Neural crest cell (in vitro differentiated cells): ENCODE measurements around the gene CKB. TPM values are rescaled to one million over a fixed set of nuclear protein-coding genes. Genes with fewer than 3 reads are reported as not detected.
A peak's percentile ranks its signal among the peaks of the same experiment; 100 is the strongest.

ENCODE experiments used
- DNase-seq: peaks from one replicate; pipeline ENCODE4 v3.0.0; 2021; ENCODE audit warnings: low read depth, mixed read lengths, low spot score
- H3K27ac Mint-ChIP-seq: one replicate; pipeline ENCODE4 v1.8.0; 2021; ENCODE audit warnings: mild to moderate bottlenecking, mixed read lengths; ENCODE audit not compliant: unreplicated experiment
- H3K27me3 Mint-ChIP-seq: 2 replicates; pipeline ENCODE4 v1.8.0; 2021; ENCODE audit warnings: low read depth, mild to moderate bottlenecking, mixed read lengths
- H3K36me3 Mint-ChIP-seq: 2 replicates; pipeline ENCODE4 v1.8.0; 2021; ENCODE audit warnings: low read depth, mild to moderate bottlenecking, mixed read lengths
- H3K4me1 Mint-ChIP-seq: 2 replicates; pipeline ENCODE4 v1.8.0; 2021; ENCODE audit warnings: mixed read lengths
- H3K4me3 Mint-ChIP-seq: one replicate; pipeline ENCODE4 v1.8.0; 2021; ENCODE audit warnings: mild to moderate bottlenecking, mixed read lengths
- H3K9me3 Mint-ChIP-seq: 2 replicates; pipeline ENCODE4 v1.8.0; 2021; ENCODE audit warnings: mixed read lengths
- CTCF ChIP-seq: fragments of 200-600 bp; sonication (generic); conservative IDR thresholded peaks from 2 replicates; pipeline ENCODE4 v1.5.0; 2021; ENCODE audit warnings: antibody characterized with exemption, mild to moderate bottlenecking
- total RNA-seq: library from RNA; stranded (reverse); gene quantifications from 2 replicates; pipeline ENCODE4 v1.2.1, GENCODE V29; 2021

Gene CKB
- total RNA-seq, 1 donor from 2014 or later: 996 TPM

- H3K36me3 Mint-ChIP-seq: peaks cover 5% of the 10 kb centered on the region
- no peak for TF ChIP-seq CTCF
- peak overlapping the region; percentile 86 for H3K4me3 Mint-ChIP-seq
- peaks cover 29% of the 10 kb centered on the region for H3K4me1 Mint-ChIP-seq
- peaks cover 17% of the 10 kb centered on the region for H3K27me3 Mint-ChIP-seq
- DNase-seq: no peak
- H3K9me3 Mint-ChIP-seq: no peaks in the 10 kb centered on the region
- no peak overlapping the region for H3K27ac Mint-ChIP-seq
Measured at GRCh38 chr14:103524002-103524935, 1.6 kb upstream of the CKB start.

DNA sequence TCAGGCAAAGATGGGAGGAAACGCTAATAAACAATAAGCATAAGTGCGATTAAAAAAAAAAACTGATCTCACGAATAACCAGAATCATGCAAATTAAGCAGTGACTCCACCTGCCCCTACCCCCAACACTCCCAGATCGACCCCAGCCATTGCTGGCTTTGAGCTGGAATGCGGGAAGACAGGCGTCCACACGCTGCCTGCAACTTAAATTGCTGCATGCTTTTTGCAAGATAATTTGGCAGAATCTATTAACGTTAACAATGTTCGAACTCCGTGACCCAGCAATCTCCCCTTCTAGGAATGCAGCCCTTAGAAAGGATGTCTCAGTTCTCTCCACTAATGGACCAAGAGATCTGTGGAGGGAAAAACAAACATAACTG is 935 bp upstream of the CKB start:
- no peak for TF ChIP-seq CTCF
- H3K4me3 Mint-ChIP-seq: peak overlapping the region; percentile 86
- no peaks in the 10 kb centered on the region for H3K9me3 Mint-ChIP-seq
- no peak overlapping the region for H3K27ac Mint-ChIP-seq
- DNase-seq: no peak
- peaks cover 30% of the 10 kb centered on the region for H3K4me1 Mint-ChIP-seq
- H3K27me3 Mint-ChIP-seq: peaks cover 21% of the 10 kb centered on the region
- H3K36me3 Mint-ChIP-seq: peaks cover 8% of the 10 kb centered on the region

DNA sequence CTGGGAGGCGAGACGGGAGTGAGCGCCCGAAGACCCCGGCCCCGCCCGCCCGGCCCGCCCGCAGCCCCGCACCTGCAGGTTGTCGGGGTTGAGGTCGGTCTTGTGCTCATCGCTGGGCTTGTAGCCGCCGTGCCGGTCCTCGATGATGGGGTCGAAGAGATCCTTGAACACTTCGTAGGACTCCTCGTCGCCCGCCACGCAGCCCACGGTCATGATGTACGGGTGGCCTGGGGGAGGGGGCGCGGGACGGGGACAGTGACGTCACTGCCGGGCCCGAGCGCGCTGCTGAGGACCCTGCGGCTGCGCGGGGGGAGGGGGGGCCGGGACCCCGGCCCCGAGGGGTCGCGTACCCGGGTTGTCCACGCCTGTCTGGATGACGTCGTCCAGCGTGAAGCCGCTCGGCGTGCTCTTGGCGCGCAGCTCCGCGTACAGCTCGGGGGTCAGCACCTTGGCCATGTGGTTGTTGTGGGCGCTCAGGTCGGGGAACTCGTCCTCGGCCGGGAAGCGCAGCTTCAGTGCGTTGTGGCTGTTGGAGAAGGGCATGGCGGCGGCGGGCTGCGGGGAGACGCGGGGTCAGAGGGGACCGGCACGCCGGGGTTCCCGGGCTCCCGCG is 573 bp downstream of the CKB start:
- Mint-ChIP-seq H3K9me3 (no peaks in the 10 kb centered on the region), H3K4me1 (peaks cover 24% of the 10 kb centered on the region), H3K4me3 (peak overlapping the region; percentile 83), H3K27me3 (peaks cover 27% of the 10 kb centered on the region), H3K27ac (no peak overlapping the region), H3K36me3 (peaks cover 8% of the 10 kb centered on the region)
- TF ChIP-seq CTCF: no peak
- DNase-seq: no peak

DNA sequence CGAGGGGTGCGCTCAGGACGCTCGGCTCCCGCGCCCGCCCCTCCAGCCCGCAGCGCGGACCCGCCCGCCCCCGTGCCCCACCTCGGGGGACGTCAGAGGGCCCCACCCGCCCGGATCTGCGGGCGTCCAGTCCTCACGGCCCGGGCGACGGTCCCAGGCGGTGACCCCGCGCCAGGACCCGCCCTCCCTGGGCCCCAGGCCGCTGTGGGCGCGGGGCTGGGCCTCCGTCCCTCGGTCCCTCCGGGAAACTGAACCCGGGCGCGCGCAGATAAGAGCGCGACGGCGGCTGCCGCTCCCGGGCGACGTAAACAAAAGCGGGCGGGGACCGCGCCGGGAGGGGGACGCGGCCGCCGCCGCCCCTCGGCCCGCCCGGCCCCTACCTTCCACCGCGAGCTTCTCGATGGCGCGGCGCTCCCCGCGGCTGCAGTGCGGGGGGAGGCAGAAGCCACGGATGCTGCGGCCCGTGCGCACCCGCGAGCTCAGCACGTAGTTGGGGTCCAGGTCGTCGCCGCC is 1.1 kb downstream of the CKB start:
- DNase-seq: no peak
- H3K9me3 Mint-ChIP-seq: no peaks in the 10 kb centered on the region
- H3K36me3 Mint-ChIP-seq: peaks cover 8% of the 10 kb centered on the region
- H3K27ac Mint-ChIP-seq: no peak overlapping the region
- peaks cover 33% of the 10 kb centered on the region for H3K27me3 Mint-ChIP-seq
- no peak for TF ChIP-seq CTCF
- peaks cover 29% of the 10 kb centered on the region for H3K4me1 Mint-ChIP-seq
- peak overlapping the region; percentile 83 for H3K4me3 Mint-ChIP-seq

DNA sequence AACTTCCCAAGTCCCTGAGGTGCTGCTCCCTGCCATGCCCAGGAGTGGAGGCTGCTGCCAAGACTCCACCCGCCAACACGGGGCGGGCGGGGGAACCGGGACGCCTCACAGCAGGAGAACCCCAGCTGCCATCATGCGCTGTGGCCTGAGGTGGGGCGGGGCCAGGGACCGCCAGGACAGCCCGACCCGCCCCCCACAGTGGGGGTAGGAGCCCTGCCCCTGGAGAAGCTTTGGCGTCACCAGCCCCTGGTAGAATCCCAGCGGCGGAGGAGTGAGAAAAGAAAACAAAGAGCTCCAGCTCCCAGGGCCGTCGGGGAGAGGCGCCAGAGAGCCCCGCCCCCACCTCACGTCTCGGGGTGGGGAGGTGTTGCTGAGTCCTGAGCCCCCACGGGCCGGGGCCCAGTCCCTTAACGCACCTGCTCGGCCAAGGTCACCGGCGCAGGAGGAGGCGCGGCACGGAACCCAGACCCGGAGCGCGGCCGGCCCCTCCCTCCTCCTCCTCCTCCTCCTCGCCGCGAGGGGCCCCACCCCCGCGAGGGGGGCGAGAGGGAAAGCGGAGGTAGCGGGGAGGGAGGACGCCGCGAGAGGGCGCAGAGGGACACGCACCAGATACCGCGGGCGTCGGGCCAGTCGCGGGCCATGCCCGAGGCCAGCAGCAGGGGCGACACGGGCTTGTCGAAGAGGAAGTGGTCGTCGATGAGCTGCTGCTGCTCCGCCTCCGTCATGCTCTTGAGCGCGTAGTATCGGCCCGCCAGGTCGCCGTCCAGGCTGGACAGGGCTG is 1.8 kb downstream of the CKB start:
- peak; percentile 67 for TF ChIP-seq CTCF
- H3K4me1 Mint-ChIP-seq: peaks cover 30% of the 10 kb centered on the region
- peaks cover 36% of the 10 kb centered on the region for H3K27me3 Mint-ChIP-seq
- no peak overlapping the region for H3K27ac Mint-ChIP-seq
- no peaks in the 10 kb centered on the region for H3K9me3 Mint-ChIP-seq
- peaks cover 8% of the 10 kb centered on the region for H3K36me3 Mint-ChIP-seq
- H3K4me3 Mint-ChIP-seq: peak overlapping the region; percentile 83
- peak; percentile 81 for DNase-seq
